Sigmoid colon (tissue), 4 donors: ENCODE results near the gene TREM2.

Experiments used
- POLR2A ChIP-seq, 2 donors: fragments of 450-650 bp; IDR thresholded peaks; one replicate each; pipeline ENCODE4 v1.6.1; 2016; ENCODE audit warnings: antibody characterized with exemption in 2 of 2, mild to moderate bottlenecking in 2 of 2, moderate library complexity in 2 of 2
- POLR2AphosphoS5 ChIP-seq, 4 donors: sonication (generic); formaldehyde crosslinking; IDR thresholded peaks; one replicate each; pipeline ENCODE4 v1.6.1; 2017; ENCODE audit warnings: antibody characterized with exemption in 4 of 4
- TF ChIP-seq, protein P1 (sequence below), 4 experiments: fragments of 450-650 bp in 3 of 4; fragments of 200-600 bp in 1 of 4; IDR thresholded peaks; one replicate each; pipeline ENCODE4 v1.5.1; 2016 to 2019; ENCODE audit warnings: antibody characterized with exemption in 4 of 4, mild to moderate bottlenecking in 3 of 4, moderate library complexity in 2 of 4

DNA sequence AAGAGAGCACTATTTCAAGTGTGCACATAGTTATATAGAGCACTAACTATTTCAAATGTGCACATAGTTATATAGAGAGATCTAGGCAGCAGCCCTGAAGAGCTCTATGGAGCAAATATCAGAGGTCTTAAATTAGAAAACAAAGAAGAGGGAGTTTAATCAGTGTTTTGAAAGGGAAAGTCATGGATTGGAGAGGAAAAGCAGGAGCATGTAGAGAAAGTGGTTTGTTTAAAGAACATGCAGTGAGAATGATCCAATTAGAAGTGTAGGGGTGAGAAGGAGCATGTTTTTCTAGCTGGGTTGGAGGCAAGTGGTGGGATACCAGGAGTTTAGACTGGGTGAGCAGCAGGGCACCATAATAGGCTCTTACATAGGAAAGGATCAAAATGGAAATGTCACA, 26.0 kb downstream of the TREM2 start:
- no peak for TF ChIP-seq POLR2AphosphoS5 (IDR thresholded peaks at IDR 0.05)
- no peak for TF ChIP-seq POLR2A (IDR thresholded peaks at IDR 0.05)
- TF ChIP-seq, protein P1, sequence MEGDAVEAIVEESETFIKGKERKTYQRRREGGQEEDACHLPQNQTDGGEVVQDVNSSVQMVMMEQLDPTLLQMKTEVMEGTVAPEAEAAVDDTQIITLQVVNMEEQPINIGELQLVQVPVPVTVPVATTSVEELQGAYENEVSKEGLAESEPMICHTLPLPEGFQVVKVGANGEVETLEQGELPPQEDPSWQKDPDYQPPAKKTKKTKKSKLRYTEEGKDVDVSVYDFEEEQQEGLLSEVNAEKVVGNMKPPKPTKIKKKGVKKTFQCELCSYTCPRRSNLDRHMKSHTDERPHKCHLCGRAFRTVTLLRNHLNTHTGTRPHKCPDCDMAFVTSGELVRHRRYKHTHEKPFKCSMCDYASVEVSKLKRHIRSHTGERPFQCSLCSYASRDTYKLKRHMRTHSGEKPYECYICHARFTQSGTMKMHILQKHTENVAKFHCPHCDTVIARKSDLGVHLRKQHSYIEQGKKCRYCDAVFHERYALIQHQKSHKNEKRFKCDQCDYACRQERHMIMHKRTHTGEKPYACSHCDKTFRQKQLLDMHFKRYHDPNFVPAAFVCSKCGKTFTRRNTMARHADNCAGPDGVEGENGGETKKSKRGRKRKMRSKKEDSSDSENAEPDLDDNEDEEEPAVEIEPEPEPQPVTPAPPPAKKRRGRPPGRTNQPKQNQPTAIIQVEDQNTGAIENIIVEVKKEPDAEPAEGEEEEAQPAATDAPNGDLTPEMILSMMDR (IDR thresholded peaks at IDR 0.05), result no peak
